GM03348 (cell line): ENCODE results near the gene CLDN14.
A peak's percentile ranks its signal among the peaks of the same experiment; 100 is the strongest.

Source experiments
- DNase-seq: peaks from one replicate; pipeline ENCODE4 v3.0.0; 2012; ENCODE audit warnings: low spot score

Gene CLDN14

DNA sequence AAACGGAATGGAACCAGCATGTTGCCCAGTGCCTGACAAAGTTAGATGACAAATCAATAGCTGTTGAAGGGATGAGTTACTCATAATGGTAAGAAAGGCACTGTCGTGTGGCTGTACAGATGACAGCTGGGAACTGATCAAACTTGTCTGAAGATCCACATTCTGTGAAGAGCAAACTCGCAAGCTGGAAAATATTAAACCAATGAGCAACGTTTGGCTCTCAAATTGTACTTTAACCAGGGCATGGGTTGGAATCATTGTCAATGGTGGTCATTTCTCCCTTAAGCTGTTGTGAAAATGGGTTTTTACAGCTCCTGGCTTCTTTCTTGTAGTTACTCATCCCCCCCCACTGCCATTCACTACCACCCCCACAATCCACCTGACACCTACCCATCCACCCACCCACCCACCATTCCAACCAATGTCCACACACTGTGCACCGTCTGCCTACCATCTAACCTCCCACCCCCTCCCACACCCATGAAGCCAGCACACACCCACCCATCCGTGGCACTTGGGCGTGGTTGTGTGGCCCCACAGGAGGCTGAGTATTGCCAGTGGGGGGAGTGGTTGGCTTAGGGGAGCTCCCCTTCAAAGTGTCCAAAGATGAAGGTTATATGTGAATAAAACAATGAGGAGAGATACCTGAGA, 46.7 kb downstream of the CLDN14 start:
- DNase-seq = no peak

GRCh38 chr21:36431252-36431651, 48.7 kb downstream of the CLDN14 start:
- DNase-seq = no peak

DNA sequence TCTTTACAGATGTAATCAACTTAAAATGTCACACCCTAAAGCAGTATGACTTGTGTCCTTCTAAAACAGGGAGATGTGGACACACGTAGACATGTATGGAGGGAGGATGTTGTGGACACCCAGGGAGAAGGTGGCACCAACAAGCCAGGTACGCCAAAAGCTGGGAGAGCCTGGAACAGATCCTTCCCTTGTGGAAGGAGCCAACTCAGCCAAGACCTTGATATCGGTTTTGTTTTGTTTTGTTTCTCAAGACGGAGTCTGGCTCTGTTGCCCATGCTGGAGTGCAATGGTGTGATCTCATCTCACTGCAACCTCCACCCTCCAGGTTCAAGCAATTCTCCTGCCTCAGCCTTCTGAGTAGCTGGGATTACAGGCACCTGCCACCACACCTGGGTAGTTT, 49.1 kb downstream of the CLDN14 start:
- no peak for DNase-seq

- peak; percentile 94 for DNase-seq
Observed at GRCh38 chr21:36429947-36430546, 49.9 kb downstream of the CLDN14 start.

DNA sequence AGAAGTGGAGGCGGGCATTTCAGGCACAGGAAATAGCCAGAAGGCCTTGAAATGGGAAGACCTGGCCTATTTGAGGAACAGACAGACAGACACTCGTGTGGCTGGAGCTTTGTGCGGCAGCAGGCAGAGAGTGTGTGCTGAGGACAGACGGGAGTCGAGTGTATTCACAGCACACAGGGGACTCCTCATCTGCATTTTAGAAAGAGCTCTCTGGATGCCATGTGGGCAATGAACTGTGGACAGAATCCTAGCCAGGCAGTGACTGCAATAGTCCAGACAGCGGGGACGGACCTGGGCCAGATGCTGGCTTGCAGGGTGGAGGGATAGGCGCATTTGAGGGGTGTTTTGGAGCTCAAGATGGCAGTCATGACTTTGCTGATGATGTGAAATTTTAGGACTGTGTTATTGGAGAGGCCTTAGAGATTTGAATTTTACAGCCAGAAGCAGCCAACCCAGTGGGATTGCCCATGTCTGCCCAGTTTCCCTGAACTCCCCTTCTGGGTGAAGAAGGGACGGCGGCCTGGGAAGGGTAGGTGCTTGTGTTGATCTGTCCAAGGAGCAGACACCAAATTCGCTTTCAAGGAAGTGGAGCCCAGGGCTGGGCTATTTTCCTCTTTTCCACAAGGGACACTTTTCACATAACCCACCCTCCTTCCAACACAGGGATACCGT, 51.0 kb downstream of the CLDN14 start:
- no peak for DNase-seq

DNA sequence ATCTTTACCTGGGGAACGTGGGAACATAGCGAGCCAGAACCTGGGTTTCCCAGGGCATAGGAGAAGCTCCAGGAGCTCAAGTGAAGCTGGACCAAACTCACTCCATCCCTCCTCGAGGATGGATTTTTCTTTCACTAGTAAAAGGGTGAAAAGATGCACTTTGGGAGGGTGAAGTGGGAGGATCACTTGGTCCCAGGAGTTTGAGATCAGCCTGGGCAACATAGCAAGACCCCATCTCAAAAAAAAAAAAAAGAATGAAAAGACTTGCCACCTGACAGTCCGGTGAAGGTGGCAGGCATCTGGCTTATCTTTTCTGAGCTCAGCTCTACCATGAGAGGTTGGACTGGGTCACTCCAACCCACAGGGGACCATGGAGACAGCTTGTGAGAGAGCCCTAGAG, 52.4 kb downstream of the CLDN14 start:
- no peak for DNase-seq

DNA sequence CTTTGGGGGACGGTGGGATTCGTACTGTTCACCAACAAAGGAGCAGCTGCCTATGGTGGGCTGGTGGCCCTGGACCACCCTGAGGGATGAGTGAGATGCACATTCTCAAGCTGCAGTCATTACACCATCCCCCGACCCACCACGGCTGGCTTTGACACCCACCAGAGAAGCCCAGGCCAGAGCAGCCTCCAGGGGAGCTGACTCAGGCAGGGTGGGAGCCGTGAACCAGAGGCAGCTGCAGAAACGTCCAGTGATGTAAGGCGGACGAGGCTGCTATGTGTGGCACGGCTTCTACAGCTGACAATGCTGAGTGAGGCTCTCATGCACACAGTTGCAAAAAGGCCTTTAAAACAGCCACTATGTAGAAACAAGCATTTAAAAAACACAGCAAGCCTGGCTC, 54.6 kb downstream of the CLDN14 start:
- no peak for DNase-seq

- DNase-seq = no peak
Observed at GRCh38 chr21:36424592-36424991, 55.3 kb downstream of the CLDN14 start.

- no peak for DNase-seq
Observed at GRCh38 chr21:36423771-36424433, 56.0 kb downstream of the CLDN14 start.

DNA sequence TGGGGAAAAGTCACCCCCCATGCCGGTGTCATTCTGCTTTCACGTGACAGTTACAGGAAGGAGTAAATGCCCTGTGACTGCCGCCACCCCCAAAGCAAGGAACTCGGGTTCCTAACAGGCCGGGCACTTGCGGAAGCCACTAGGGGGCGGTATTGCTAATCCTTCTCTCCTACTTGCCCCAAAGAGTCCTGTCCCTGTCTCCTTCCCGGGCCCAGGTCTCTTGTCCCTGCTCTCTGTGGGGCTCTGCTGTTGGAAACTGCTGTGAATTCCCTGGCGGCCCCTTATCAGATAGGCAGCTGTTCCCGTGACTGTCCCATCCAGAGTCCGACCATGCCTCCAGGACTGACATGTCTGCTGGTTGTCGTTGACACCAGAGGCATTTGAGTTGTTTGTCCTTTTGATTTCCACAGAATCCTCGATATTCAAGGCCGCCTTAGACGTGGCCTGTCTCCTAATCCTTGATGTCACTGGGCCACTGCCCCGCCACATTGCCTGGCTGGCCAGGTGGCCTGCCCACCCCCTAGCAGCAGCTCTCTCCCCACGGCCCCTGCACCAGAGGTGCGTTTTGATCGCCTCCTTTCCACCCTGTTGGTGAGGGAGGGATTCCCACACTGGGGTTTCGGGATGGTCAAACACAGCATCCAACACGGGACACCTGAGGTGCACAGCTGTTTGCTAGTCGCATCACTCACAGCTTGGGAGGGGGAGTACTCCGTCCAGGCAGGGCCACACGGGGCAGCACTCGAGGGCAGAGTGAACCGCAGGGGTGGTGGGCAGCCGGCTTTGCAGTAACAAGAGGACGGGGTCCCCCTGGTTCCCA, 57.4 kb downstream of the CLDN14 start:
- DNase-seq = peak; percentile 81

GRCh38 chr21:36420571-36421339, 59.2 kb downstream of the CLDN14 start:
- DNase-seq = no peak

- DNase-seq = peak; percentile 91
Observed at GRCh38 chr21:36419996-36420395, 59.9 kb downstream of the CLDN14 start.

GRCh38 chr21:36419241-36419640, 60.7 kb downstream of the CLDN14 start:
- DNase-seq = no peak

DNA sequence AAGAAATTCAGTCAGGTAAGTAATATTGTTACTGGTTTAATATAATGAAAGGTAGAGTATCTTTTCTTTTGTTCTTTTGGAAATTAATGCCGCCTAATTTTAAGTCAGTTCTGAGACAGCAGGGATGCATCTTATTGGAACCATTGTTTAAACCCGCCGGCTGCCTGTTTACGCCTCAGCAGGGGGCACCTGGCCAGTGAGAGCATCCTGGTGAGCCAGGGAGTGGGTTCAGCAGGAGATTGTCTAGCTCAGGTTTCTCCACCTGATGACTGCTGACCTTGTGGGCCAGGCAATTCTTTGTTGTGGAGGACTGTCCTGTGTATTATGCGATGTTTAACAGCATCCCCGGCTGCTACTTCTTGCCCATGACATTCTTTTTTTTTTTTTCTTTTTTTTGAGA, 64.5 kb downstream of the CLDN14 start:
- DNase-seq = no peak

GRCh38 chr21:36412916-36413315, 67.0 kb downstream of the CLDN14 start:
- DNase-seq = no peak

GRCh38 chr21:36411301-36411700, 68.6 kb downstream of the CLDN14 start:
- no peak for DNase-seq
